GM19438 (cell line): ENCODE measurements around the gene MADCAM1.

Experiments
- ATAC-seq: cut with Tn5 transposase; IDR thresholded peaks from one replicate; pipeline ENCODE4 v1.9.1; 2021; ENCODE audit warnings: low read depth; ENCODE audit not compliant: unreplicated experiment

MADCAM1 gene

GRCh38 chr19:547836-548720 is 51.8 kb downstream of the MADCAM1 start:
- ATAC-seq, result no peak

GRCh38 chr19:548886-549830 is 52.9 kb downstream of the MADCAM1 start:
- no peak for ATAC-seq

DNA sequence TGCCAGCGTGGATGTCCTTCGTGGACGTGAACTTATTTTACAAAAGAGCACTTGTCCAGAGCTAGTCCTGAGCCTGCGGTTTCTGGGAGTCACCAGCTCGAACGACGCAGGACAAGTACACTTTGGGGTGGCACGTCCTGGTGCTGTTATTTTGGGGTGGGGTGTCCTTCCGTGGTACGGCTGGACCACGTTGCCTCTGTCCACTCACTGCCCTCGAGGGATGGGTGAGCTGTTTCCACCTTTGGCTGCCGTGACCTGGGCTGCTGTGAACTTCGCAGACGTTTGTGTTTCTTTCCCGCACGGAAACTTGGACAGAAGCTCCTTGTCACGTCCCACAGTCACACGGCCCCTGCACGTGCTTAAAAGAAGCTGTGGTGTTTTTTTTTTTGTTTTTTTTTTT is 58.5 kb downstream of the MADCAM1 start:
- no peak for ATAC-seq
